HepG2 (cell line): ENCODE data around the gene STIM2.

Source experiments
- CEBPG ChIP-seq: IDR thresholded peaks from 2 replicates; pipeline ENCODE4 v1.6.1; 2016
- ESRRA ChIP-seq: sonication (generic); formaldehyde crosslinking; IDR thresholded peaks from 2 replicates; pipeline ENCODE4 v1.5.1; 2020; ENCODE audit warnings: mild to moderate bottlenecking, low read depth, missing genetic modification reagents
- IKZF1 ChIP-seq: fragments of 450-650 bp; IDR thresholded peaks from 2 replicates; pipeline ENCODE4 v1.7.1; 2016
- MXI1 ChIP-seq: IDR thresholded peaks from 3 replicates; pipeline ENCODE4 v1.6.1; 2012; ENCODE audit warnings: low read depth, low read length, inconsistent platforms, borderline replicate concordance
- NFE2 ChIP-seq: sonication (generic); formaldehyde crosslinking; IDR thresholded peaks from 2 replicates; pipeline ENCODE4 v1.4.0; 2020; ENCODE audit warnings: missing genetic modification reagents
- NFE2L2 ChIP-seq: fragments of 150-350 bp; IDR thresholded peaks from 2 replicates; pipeline ENCODE4 v1.6.1; 2014; ENCODE audit warnings: low read length
- POLR2AphosphoS5 ChIP-seq: IDR thresholded peaks from 2 replicates; pipeline ENCODE4 v1.6.1; 2012; ENCODE audit warnings: low read depth, low read length
- TAF1 ChIP-seq: sonication (generic); formaldehyde crosslinking; IDR thresholded peaks from 2 replicates; pipeline ENCODE4 v1.4.0; 2020; ENCODE audit warnings: missing genetic modification reagents
- ZNF549 ChIP-seq: sonication (generic); formaldehyde crosslinking; IDR thresholded peaks from 2 replicates; pipeline ENCODE4 v1.5.0; 2020; ENCODE audit warnings: missing genetic modification reagents

GRCh38 chr4:26985873-26986272 is 125.2 kb downstream of the STIM2 start:
- TF ChIP-seq TAF1 (no peak), POLR2AphosphoS5 (no peak), IKZF1 (no peak), CEBPG (CRISPR knock-in tag) (no peak), NFE2 (CRISPR knock-in tag) (no peak), NFE2L2 (no peak), ZNF549 (no peak), ESRRA (CRISPR knock-in tag) (no peak), MXI1 (no peak)
